AG20443 (cell line): ENCODE results near the gene SLC6A19.

ENCODE experiments used
- DNase-seq: peaks from one replicate; pipeline ENCODE4 v3.0.0; 2012; ENCODE audit warnings: low spot score, mixed read lengths

The SLC6A19 gene

DNA sequence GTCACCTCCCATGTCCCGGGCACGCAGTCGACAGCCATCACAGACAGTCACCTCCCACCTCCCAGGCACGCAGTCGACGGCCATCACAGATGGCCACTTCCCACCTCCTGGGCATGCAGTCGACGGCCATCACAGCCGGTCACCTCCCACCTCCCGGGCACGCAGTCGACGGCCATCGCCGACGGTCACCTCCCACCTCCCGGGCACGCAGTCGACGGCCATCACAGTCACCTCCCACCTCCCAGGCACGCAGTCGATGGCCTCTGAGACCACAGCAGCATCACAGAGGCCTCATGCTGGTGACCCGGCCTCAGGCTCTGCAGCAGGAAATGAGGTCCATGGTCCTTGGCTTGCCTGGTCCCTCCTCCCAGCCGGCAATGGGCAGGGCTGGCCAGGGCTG is 5.5 kb upstream of the SLC6A19 start:
- DNase-seq = no peak

GRCh38 chr5:1196562-1196961 is 4.8 kb upstream of the SLC6A19 start:
- no peak for DNase-seq

- DNase-seq = no peak
Observed at GRCh38 chr5:1197876-1198666, 3.3 kb upstream of the SLC6A19 start.

DNA sequence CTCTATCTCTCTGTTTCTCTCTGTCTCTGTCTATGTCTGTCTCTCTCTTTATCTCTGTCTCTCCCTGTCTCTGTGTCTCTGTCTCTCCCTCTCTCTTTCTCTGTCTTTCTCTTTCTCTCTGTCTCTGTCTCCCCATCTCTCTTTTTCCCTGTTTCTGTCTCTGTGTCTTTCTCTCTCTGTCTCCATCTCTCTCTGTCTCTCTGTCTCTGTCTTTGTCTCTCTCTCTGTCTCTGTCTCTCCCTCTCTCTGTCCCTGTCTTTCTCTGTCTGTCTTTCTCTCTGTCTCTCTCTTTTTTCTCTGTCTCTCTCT is 2.1 kb upstream of the SLC6A19 start:
- no peak for DNase-seq

GRCh38 chr5:1199649-1200494 is 1.5 kb upstream of the SLC6A19 start:
- no peak for DNase-seq

GRCh38 chr5:1200495-1201326 is 684 bp upstream of the SLC6A19 start:
- DNase-seq = no peak

GRCh38 chr5:1202026-1202797 is 817 bp downstream of the SLC6A19 start:
- DNase-seq = no peak

DNA sequence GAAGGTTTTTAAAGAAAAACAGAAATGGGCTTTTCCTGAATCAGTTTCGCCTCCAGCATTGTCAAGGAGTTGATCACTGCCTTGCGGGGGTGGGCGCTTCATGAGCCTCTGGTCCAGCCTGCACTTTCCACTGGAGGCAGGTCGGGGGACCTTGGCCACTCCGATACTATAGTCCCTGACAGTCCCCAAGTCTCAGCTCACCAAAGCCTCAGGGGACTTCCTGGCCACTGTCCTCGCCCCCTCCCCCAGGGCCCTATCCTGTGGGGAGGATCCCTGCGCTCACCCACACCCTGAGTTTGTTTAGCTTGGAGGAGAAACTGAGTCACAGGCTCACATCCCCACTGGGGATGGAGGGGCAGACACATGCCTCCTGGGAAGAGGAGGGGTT is 1.4 kb downstream of the SLC6A19 start:
- DNase-seq = no peak

- no peak for DNase-seq
Observed at GRCh38 chr5:1203311-1203967, 2.0 kb downstream of the SLC6A19 start.

GRCh38 chr5:1203968-1204692 is 2.7 kb downstream of the SLC6A19 start:
- DNase-seq = no peak

- DNase-seq = no peak
Observed at GRCh38 chr5:1204693-1205242, 3.4 kb downstream of the SLC6A19 start.

DNA sequence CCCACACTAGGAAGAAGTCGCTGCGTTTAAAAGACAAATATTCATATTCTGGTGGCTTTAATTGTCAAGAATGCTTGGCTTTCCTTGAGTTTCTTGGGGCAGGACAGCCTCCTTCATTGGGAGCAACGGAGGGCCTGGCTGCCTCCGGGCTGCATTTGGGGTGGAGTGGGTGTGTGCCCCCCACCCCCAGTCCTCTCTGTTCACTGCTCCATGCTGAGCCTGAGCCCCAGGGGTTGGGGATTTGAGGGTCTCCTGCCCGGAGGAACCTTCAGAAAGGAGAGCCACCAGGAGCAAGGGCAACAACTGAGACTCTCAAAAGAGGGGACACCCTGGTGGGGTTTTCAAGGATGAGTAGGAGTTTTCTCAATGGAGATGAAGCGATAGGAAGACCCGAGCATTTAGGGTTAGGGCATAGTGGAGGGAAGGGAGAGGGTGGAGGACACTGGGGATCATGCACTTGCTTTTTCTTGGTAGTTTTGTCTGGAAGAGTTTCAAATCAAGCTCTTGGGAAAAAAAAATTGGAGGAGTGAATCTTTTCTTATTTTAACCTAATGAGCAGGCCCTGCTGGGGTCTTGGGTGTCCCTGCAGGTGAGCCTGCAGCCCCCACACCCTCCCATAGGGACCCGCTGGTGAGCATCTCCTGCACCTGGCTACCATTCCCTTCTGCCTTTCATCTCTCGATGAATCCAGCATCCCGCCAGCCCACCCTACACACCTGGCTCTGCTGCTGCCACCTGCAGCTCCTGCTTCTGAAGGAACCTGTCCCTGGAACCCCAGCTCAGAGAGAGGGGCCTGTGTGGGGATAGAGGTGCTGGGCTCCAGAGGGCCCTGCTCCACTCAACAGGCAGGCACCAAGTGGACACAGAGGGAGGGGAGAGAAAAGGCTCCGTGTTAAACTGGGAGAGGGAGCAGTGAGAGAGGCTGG is 4.1 kb downstream of the SLC6A19 start:
- DNase-seq = no peak

- no peak for DNase-seq
Observed at GRCh38 chr5:1206521-1207412, 5.4 kb downstream of the SLC6A19 start.

DNA sequence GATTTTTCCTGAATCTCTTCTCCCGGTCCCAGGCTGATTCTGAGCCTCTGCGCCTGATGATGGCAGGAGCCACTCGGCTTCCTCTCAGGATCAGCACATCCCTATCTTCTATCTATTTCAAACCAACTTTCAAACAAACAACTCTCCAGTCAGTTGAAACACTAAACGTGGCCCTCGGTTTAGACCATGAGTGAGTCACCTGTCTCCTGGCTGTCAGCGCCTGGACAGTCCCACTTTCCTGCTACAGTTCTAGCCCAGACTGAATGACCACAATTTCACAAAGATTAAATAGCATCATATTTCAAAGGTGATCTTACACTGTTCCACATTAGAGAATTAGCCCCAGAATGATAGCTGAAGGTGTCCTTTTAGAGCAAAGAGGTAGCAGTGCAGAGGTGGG is 6.2 kb downstream of the SLC6A19 start:
- no peak for DNase-seq

- DNase-seq = no peak
Observed at GRCh38 chr5:1208221-1208742, 6.9 kb downstream of the SLC6A19 start.

GRCh38 chr5:1208743-1209488 is 7.5 kb downstream of the SLC6A19 start:
- DNase-seq = peak; percentile 76

DNA sequence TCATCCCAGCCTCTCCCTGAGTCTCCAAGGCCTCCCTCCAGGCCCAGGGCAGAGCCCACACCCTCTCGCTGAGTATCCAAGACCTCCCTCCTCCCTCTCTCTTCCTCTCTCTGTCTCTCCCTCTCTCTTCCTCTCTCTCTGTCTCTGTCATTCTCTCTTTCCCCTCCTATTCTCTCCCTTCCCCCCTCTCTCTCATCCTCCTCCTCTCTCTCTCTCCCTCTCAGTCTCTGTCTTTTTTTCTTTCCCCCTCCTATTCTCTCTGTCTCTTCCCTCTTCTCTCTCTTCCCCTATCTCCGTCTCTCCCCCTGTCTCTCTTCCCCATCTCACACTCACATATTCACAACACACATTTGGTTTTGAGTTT is 8.1 kb downstream of the SLC6A19 start:
- no peak for DNase-seq
